Lung (tissue), 12 donors: ENCODE measurements around the gene RABGAP1. TPM values are rescaled to one million over a fixed set of nuclear protein-coding genes. Genes with fewer than 3 reads are reported as not detected.

Experiments
- ATAC-seq: fragments of 200-7000 bp; cut with Tn5 transposase; one replicate; pipeline ENCODE4 v1.9.1; 2020; ENCODE audit warnings: moderate number of reproducible peaks; ENCODE audit not compliant: insufficient read depth, low FRiP score
- DNase-seq, 3 donors: peaks; one replicate each; pipeline ENCODE4 v3.0.0-alpha.2; 2013 to 2017
- H3K27ac ChIP-seq, 2 donors: one replicate each; pipeline ENCODE4 v1.5.1; 2013; ENCODE audit warnings: mild to moderate bottlenecking in 2 of 2, moderate library complexity in 2 of 2, control low read depth in 1 of 2, inconsistent platforms in 1 of 2, low read depth in 1 of 2, low read length in 1 of 2
- H3K27me3 ChIP-seq, 3 donors: one replicate each; pipeline ENCODE4 v1.5.1; 2013; ENCODE audit warnings: low read length in 2 of 3; ENCODE audit not compliant: control insufficient read depth in 3 of 3, insufficient read depth in 3 of 3
- H3K36me3 ChIP-seq, 4 donors: one replicate each; pipeline ENCODE4 v1.5.1; 2013; ENCODE audit warnings: low read length in 4 of 4, mild to moderate bottlenecking in 1 of 4, moderate library complexity in 1 of 4; ENCODE audit not compliant: control insufficient read depth in 4 of 4, insufficient read depth in 4 of 4
- H3K4me1 ChIP-seq, 5 donors: one replicate each; pipeline ENCODE4 v1.5.1; 2013; ENCODE audit warnings: low read length in 5 of 5, mild to moderate bottlenecking in 2 of 5, moderate library complexity in 1 of 5; ENCODE audit not compliant: control insufficient read depth in 5 of 5, insufficient read depth in 5 of 5
- H3K4me3 ChIP-seq: one replicate; pipeline ENCODE4 v1.5.1; 2013; ENCODE audit warnings: mild to moderate bottlenecking, control low read depth, moderate library complexity
- H3K9ac ChIP-seq, 2 donors: one replicate each; pipeline ENCODE4 v1.5.1; 2013; ENCODE audit warnings: low read length in 2 of 2, control low read depth in 1 of 2; ENCODE audit not compliant: insufficient read depth in 1 of 2
- H3K9me3 ChIP-seq, 4 donors: one replicate each; pipeline ENCODE4 v1.5.1; 2013; ENCODE audit warnings: low read length in 3 of 4, mild to moderate bottlenecking in 1 of 4, moderate library complexity in 1 of 4; ENCODE audit not compliant: control insufficient read depth in 4 of 4, insufficient read depth in 3 of 4
- WGBS, 2 donors: extraction: QIAGEN DNeasy Blood & Tissue Kit; methylation state at CpG; one replicate each; pipeline ENCODE4 v1.1.7; 2013; 5-methylcytosine and 5-hydroxymethylcytosine counted together
- polyA plus RNA-seq, 2 donors: library from polyadenylated mRNA; stranded (reverse); fragments of 200-250 nt; gene quantifications; one replicate each; pipeline ENCODE4 v1.2.1, GENCODE V29; 2013
- total RNA-seq, 2 donors: library from RNA; depleted of rRNA in 1 of 2; stranded (reverse); fragments of >200 nt in 1 of 2; gene quantifications; one replicate each; pipeline ENCODE4 v1.2.1, GENCODE V29; 2014 to 2021
- TF ChIP-seq, protein P1 (sequence below): IDR thresholded peaks from 2 replicates; pipeline ENCODE4 v1.5.1; 2012; ENCODE audit warnings: mild to moderate bottlenecking; ENCODE audit errors: control extremely low read depth, extremely low read depth
- donor health status: control.
- donor health status: control.
- donor health status: Bipolar disorder and iron deficiency.
- donor health status: healthy.
- donor health status: DM: yes; HTN: yes; CAD: no.

RABGAP1 gene
- total and polyA plus RNA-seq, 4 donors, result 9.6 to 103 (median 34.9) TPM

DNA sequence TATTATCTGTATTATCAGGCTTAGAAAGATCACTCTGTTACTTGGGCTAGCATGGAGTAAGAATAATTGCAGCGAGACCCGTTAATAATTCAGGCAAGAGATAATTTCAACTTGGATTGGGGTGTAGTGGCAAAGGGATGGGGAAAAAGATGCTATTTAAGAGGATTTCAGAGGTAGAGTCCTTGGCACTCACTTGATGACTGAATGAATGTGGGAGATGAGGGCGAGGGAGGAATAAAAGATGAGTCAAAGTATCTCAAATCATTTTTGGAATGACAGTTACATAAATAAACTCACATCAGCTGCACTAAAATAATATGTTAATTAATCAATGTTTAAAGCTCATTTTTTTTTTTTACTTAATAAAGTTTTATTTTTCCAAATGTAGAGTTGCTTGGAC, 88.2 kb downstream of the RABGAP1 start:
- no peaks in the 10 kb centered on the region for H3K9me3 ChIP-seq
- no peaks in the 10 kb centered on the region for H3K27me3 ChIP-seq
- peaks cover 0 to 9% (median 6%) of the 10 kb centered on the region in 5 donors for H3K4me1 ChIP-seq
- 96 to 97% methylated on average over 3 of the region's 3 CpGs for WGBS, 2 donors
- no peak overlapping the region for H3K4me3 ChIP-seq
- no peak overlapping the region for H3K27ac ChIP-seq
- H3K36me3 ChIP-seq, result peaks cover 0 to 13% (median 4%) of the 10 kb centered on the region in 4 donors
- DNase-seq, result no peak
- ATAC-seq, result no peak
- TF ChIP-seq, protein P1, sequence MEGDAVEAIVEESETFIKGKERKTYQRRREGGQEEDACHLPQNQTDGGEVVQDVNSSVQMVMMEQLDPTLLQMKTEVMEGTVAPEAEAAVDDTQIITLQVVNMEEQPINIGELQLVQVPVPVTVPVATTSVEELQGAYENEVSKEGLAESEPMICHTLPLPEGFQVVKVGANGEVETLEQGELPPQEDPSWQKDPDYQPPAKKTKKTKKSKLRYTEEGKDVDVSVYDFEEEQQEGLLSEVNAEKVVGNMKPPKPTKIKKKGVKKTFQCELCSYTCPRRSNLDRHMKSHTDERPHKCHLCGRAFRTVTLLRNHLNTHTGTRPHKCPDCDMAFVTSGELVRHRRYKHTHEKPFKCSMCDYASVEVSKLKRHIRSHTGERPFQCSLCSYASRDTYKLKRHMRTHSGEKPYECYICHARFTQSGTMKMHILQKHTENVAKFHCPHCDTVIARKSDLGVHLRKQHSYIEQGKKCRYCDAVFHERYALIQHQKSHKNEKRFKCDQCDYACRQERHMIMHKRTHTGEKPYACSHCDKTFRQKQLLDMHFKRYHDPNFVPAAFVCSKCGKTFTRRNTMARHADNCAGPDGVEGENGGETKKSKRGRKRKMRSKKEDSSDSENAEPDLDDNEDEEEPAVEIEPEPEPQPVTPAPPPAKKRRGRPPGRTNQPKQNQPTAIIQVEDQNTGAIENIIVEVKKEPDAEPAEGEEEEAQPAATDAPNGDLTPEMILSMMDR, result no peak
- H3K9ac ChIP-seq, result no peak overlapping the region

DNA sequence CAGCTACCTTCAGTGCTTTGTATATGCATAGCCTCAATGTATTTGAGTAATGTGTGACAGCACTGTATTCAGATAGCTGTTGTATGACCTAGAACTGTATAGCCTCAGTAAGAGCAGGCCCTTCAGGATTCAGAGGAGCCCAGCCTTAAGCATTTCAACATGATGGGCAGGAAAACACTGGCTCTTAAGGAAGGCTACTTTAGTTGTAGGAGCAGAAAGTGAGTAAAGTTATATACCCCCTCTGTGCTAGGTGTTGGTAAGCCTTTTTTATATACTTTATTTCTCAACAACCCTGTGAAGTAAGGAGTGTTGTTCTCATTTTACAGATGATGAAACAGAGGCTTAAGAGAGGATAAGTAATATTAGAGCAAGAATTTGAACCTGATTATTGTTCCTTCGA, 91.1 kb downstream of the RABGAP1 start:
- TF ChIP-seq, protein P1, result no peak
- no peak for ATAC-seq

GRCh38 chr9:123033352-123033751, 92.5 kb downstream of the RABGAP1 start, which contains the start of gene GPR21:
TSS of gene GPR21 (plus strand) at chr9:123033667. CDS start at chr9:123034567, 900 bp downstream.
- 13 to 43% methylated on average over 7 of the region's 7 CpGs for WGBS, 2 donors
- no peaks in the 10 kb centered on the region for H3K9me3 ChIP-seq
- peak within 1 kb of the TSS in 1 of 2 donors; percentile 2 for H3K9ac ChIP-seq
- H3K27me3 ChIP-seq, result no peaks in the 10 kb centered on the region
- TF ChIP-seq, protein P1, result no peak
- no peak within 1 kb of the TSS for H3K27ac ChIP-seq
- no peak within 1 kb of the TSS for H3K4me3 ChIP-seq
- H3K4me1 ChIP-seq, result peaks cover 0 to 11% (median 6%) of the 10 kb centered on the region in 5 donors
- H3K36me3 ChIP-seq, result peaks cover 2 to 11% (median 5%) of the 10 kb centered on the region in 4 donors
- ATAC-seq, result no peak
- peak; percentile 34 to 64 (median 53) for DNase-seq

More for the DNA sequence above, 91.1 kb downstream of the RABGAP1 start:
- Histone ChIP-seq H3K4me1 (peaks cover under 1 to 11% (median 8%) of the 10 kb centered on the region in 5 donors), H3K4me3 (no peak overlapping the region), H3K36me3 (peaks cover 2 to 20% (median 8%) of the 10 kb centered on the region in 4 donors), H3K27ac (no peak overlapping the region), H3K27me3 (no peaks in the 10 kb centered on the region), H3K9ac (no peak overlapping the region), H3K9me3 (no peaks in the 10 kb centered on the region)
- no peak for DNase-seq
- WGBS, 2 donors, result 71 to 76% methylated on average over 1 of the region's 1 CpG
